H9 (cell line): ENCODE results near the gene PLA2G10. TPM values are rescaled to one million over a fixed set of nuclear protein-coding genes. Genes with fewer than 3 reads are reported as not detected.
"Not testable (repeated sequence)": the region's sequence is repeated elsewhere in the genome, so short reads cannot be mapped to it uniquely, and the experiment has no call there.

Source experiments
- DNase-seq: peaks from one replicate; pipeline ENCODE4 v3.0.0-alpha.2; 2017
- H2AFZ ChIP-seq: one replicate; pipeline ENCODE4 v1.6.1; 2013; ENCODE audit warnings: mild to moderate bottlenecking, low read length, control low read depth, moderate library complexity
- H2AK5ac ChIP-seq: 2 replicates; pipeline ENCODE4 v1.6.1; 2013; ENCODE audit warnings: low read length, control low read depth, mixed read lengths; ENCODE audit not compliant: insufficient read length
- H2BK120ac ChIP-seq: one replicate; pipeline ENCODE4 v1.6.1; 2013; ENCODE audit warnings: low read depth, mild to moderate bottlenecking, low read length, control low read depth, inconsistent platforms; ENCODE audit not compliant: poor library complexity, severe bottlenecking
- H2BK12ac ChIP-seq: 2 replicates; pipeline ENCODE4 v1.6.1; 2013; ENCODE audit warnings: low read length, control low read depth, mixed read lengths, low read depth; ENCODE audit not compliant: insufficient read length
- H2BK15ac ChIP-seq: 2 replicates; pipeline ENCODE4 v1.6.1; 2013; ENCODE audit warnings: low read depth, low read length, control low read depth
- H2BK20ac ChIP-seq: one replicate; pipeline ENCODE4 v1.6.1; 2013; ENCODE audit warnings: low read depth, mild to moderate bottlenecking, low read length, control low read depth, inconsistent platforms; ENCODE audit not compliant: poor library complexity, severe bottlenecking
- H2BK5ac ChIP-seq: 2 replicates; pipeline ENCODE4 v1.6.1; 2013; ENCODE audit warnings: low read length, control low read depth, mixed read lengths; ENCODE audit not compliant: insufficient read length
- H3K14ac ChIP-seq: 2 replicates; pipeline ENCODE4 v1.6.1; 2013; ENCODE audit warnings: low read length, control low read depth; ENCODE audit not compliant: insufficient read depth
- H3K18ac ChIP-seq: 2 replicates; pipeline ENCODE4 v1.6.1; 2013; ENCODE audit warnings: low read depth, mild to moderate bottlenecking, mixed read lengths, low read length, control low read depth; ENCODE audit not compliant: insufficient read length
- H3K23ac ChIP-seq: 2 replicates; pipeline ENCODE4 v1.6.1; 2013; ENCODE audit warnings: low read length, control low read depth, mixed read lengths, low read depth; ENCODE audit not compliant: insufficient read length
- H3K23me2 ChIP-seq: 2 replicates; pipeline ENCODE4 v1.6.1; 2013; ENCODE audit warnings: low read depth, mild to moderate bottlenecking, mixed read lengths, low read length, control low read depth; ENCODE audit not compliant: insufficient read length, poor library complexity, severe bottlenecking
- H3K27ac ChIP-seq: 2 replicates; pipeline ENCODE4 v1.5.1; 2013; ENCODE audit warnings: low read length, control low read depth, mixed read lengths, low read depth; ENCODE audit not compliant: insufficient read length
- H3K27me3 ChIP-seq: 2 replicates; pipeline ENCODE4 v1.6.1; 2013; ENCODE audit warnings: low read length, control low read depth, inconsistent platforms; ENCODE audit not compliant: insufficient read depth
- H3K4ac ChIP-seq: 2 replicates; pipeline ENCODE4 v1.6.1; 2013; ENCODE audit warnings: low read depth, mild to moderate bottlenecking, control low read depth, inconsistent platforms, low read length, moderate library complexity
- H3K4me1 ChIP-seq: 2 replicates; pipeline ENCODE4 v1.6.1; 2013; ENCODE audit warnings: low read length, control low read depth, inconsistent platforms; ENCODE audit not compliant: insufficient read depth
- H3K4me2 ChIP-seq: 2 replicates; pipeline ENCODE4 v1.6.1; 2013; ENCODE audit warnings: low read length, control low read depth, mixed read lengths; ENCODE audit not compliant: insufficient read length, insufficient read depth
- H3K56ac ChIP-seq: 2 replicates; pipeline ENCODE4 v1.6.1; 2013; ENCODE audit warnings: low read depth, mild to moderate bottlenecking, mixed read lengths, low read length, control low read depth; ENCODE audit not compliant: insufficient read length
- H3K79me1 ChIP-seq: 2 replicates; pipeline ENCODE4 v1.6.1; 2013; ENCODE audit warnings: low read depth, mild to moderate bottlenecking, moderate library complexity, low read length, control low read depth, inconsistent platforms; ENCODE audit not compliant: insufficient read depth, poor library complexity, severe bottlenecking
- H3K79me2 ChIP-seq: 2 replicates; pipeline ENCODE4 v1.6.1; 2013; ENCODE audit warnings: low read length, control low read depth, inconsistent platforms; ENCODE audit not compliant: insufficient read depth
- H3K9ac ChIP-seq: 2 replicates; pipeline ENCODE4 v1.6.1; 2013; ENCODE audit warnings: low read length, control low read depth, mixed read lengths; ENCODE audit not compliant: insufficient read length; ENCODE audit errors: extremely low read depth
- H3K9me3 ChIP-seq: one replicate; pipeline ENCODE4 v1.6.1; 2013; ENCODE audit warnings: low read depth, low read length, inconsistent platforms; ENCODE audit not compliant: control insufficient read depth
- H3T11ph ChIP-seq: one replicate; pipeline ENCODE4 v1.6.1; 2013; ENCODE audit warnings: mild to moderate bottlenecking, low read length, control low read depth, inconsistent platforms
- H4K20me1 ChIP-seq: one replicate; pipeline ENCODE4 v1.6.1; 2013; ENCODE audit not compliant: control insufficient read depth, insufficient read length, insufficient read depth
- H4K5ac ChIP-seq: 2 replicates; pipeline ENCODE4 v1.6.1; 2013; ENCODE audit warnings: low read depth, mild to moderate bottlenecking, mixed read lengths, low read length, control low read depth; ENCODE audit not compliant: insufficient read length
- H4K8ac ChIP-seq: replicated peaks from 2 replicates; pipeline ENCODE4 v1.6.1; 2013; ENCODE audit warnings: low read length, control low read depth, mixed read lengths, low read depth; ENCODE audit not compliant: insufficient read length
- H4K91ac ChIP-seq: 2 replicates; pipeline ENCODE4 v1.6.1; 2013; ENCODE audit warnings: low read depth, mild to moderate bottlenecking, moderate library complexity, mixed read lengths, low read length, control low read depth; ENCODE audit not compliant: insufficient read length
- H3K27ac Mint-ChIP-seq, 3 experiments: 2 replicates in 2 of 3; 3 replicates in 1 of 3; pipeline ENCODE4 v1.8.0; 2020 to 2021; ENCODE audit warnings: mixed read lengths in 3 of 3, mild to moderate bottlenecking in 1 of 3, moderate library complexity in 1 of 3
- H3K27me3 Mint-ChIP-seq: 2 replicates; pipeline ENCODE4 v1.8.0; 2021; ENCODE audit warnings: low read depth, mild to moderate bottlenecking, moderate library complexity, mixed read lengths
- H3K36me3 Mint-ChIP-seq, 3 experiments: 2 replicates in 2 of 3; 3 replicates in 1 of 3; pipeline ENCODE4 v1.8.0; 2020 to 2021; ENCODE audit warnings: low read depth in 3 of 3, mixed read lengths in 3 of 3; ENCODE audit not compliant: insufficient read depth in 1 of 3
- H3K4me1 Mint-ChIP-seq, 2 experiments: 2 replicates each; pipeline ENCODE4 v1.8.0; 2020; ENCODE audit warnings: mixed read lengths in 2 of 2
- H3K4me3 Mint-ChIP-seq, 2 experiments: 2 replicates in 1 of 2; 3 replicates in 1 of 2; pipeline ENCODE4 v1.8.0; 2020 to 2021; ENCODE audit warnings: mild to moderate bottlenecking in 2 of 2, mixed read lengths in 2 of 2, moderate library complexity in 1 of 2
- H3K9me3 Mint-ChIP-seq, 2 experiments: 2 replicates in 1 of 2; 3 replicates in 1 of 2; pipeline ENCODE4 v1.8.0; 2020; ENCODE audit warnings: mild to moderate bottlenecking in 2 of 2, mixed read lengths in 2 of 2, moderate library complexity in 1 of 2
- WGBS: extraction: QIAGEN DNeasy Blood & Tissue Kit; methylation state at CpG from one replicate; pipeline ENCODE4 v1.1.7; 2013; ENCODE audit warnings: missing lambda C conversion rate, low lambda C conversion rate, mixed read lengths; ENCODE audit not compliant: insufficient read length; ENCODE audit errors: extremely low coverage; 5-methylcytosine and 5-hydroxymethylcytosine counted together
- total RNA-seq: library from RNA; stranded (reverse); gene quantifications from 2 replicates; pipeline ENCODE4 v1.2.1, GENCODE V29; 2021

PLA2G10 gene
- total RNA-seq, 1 experiment from 2014 or later = 2.2 TPM

DNA sequence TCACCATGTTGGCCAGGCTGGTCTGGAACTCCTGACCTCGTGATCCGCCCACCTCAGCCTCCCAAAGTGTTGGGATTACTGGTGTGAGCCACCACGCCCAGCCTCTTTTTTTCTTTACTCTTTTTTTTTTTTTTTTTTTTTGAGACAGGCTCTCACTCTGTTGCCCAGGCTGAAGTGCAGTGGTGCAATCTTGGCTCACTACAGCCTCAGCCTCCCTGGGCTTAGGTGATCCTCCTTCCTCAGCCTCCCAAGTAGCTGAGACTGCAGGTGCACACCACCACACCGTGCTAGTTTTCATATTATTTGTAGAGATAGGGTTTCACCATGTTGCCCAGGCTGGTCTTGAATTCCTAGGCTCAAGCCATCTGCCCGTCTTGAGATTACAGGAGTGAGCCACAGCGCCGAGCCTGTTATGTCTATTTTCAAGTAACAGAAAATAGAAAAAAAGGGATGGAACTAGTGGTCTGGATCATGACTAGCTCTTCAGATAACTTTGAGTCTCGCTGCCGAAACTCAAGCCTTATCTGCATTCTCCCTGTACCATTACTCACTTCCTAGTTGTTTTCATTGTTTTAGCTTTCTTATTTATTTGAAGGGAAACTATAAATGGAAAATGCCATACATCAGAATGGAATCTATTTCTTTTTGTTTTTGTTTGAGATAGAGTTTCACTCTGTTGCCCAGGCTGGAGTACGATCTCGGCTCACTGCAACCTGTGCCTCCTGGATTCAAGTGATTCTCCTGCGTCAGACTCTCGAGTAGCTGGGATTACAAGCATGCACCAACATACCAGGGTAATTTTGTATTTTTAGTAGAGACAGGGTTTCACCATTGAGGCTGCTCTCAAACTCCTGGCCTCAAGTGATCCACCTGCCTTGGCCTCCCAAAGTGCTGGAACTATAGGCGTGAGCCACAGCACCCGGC, 8.0 kb downstream of the PLA2G10 start:
- H3K79me1 ChIP-seq, H4K8ac ChIP-seq: not testable (repeated sequence)

More for the DNA sequence above, 8.0 kb downstream of the PLA2G10 start:
- H3T11ph ChIP-seq, DNase-seq, H2BK12ac ChIP-seq, H3K4me1 Mint-ChIP-seq, H3K23me2 ChIP-seq, H4K5ac ChIP-seq, H3K4me1 ChIP-seq, H3K4me3 Mint-ChIP-seq, H3K4ac ChIP-seq, H3K27me3 Mint-ChIP-seq, H2BK5ac ChIP-seq, H3K36me3 Mint-ChIP-seq, H3K4me2 ChIP-seq, H3K9me3 ChIP-seq, H3K27me3 ChIP-seq, H3K18ac ChIP-seq, H2AK5ac ChIP-seq, H2AFZ ChIP-seq, H3K14ac ChIP-seq, H2BK120ac ChIP-seq, H2BK20ac ChIP-seq, H4K20me1 ChIP-seq, H3K79me2 ChIP-seq, H3K56ac ChIP-seq, H2BK15ac ChIP-seq, H3K9ac ChIP-seq, H4K91ac ChIP-seq, H3K23ac ChIP-seq, H3K27ac ChIP-seq, H3K9me3 Mint-ChIP-seq: not testable (repeated sequence)
- WGBS = no CpG with 5 or more reads among the region's 15 CpGs
- peak overlapping the region in 1 of 3 experiments; percentile 55; a peak in 1 of 7 replicates for H3K27ac Mint-ChIP-seq
